Neural cell (in vitro differentiated cells): ENCODE measurements around the gene GRK1.

Source experiments
- EZH2 ChIP-seq: fragments of 200-600, 300-800 bp; shearing (Covaris generic), sonication (generic); IDR thresholded peaks from 2 replicates; pipeline ENCODE4 v1.6.1; 2014; ENCODE audit warnings: antibody characterized with exemption, low read length, borderline replicate concordance, mild to moderate bottlenecking; ENCODE audit not compliant: insufficient read depth, poor library complexity, severe bottlenecking
- MXI1 ChIP-seq: fragments of 450-650 bp; conservative IDR thresholded peaks from 2 replicates; pipeline ENCODE4 v1.6.1; 2014; ENCODE audit warnings: antibody characterized with exemption, mild to moderate bottlenecking; ENCODE audit not compliant: poor library complexity, severe bottlenecking
- POLR2AphosphoS5 ChIP-seq: IDR thresholded peaks from 2 replicates; pipeline ENCODE4 v1.6.1; 2012
- RAD21 ChIP-seq: fragments of 450-650 bp; conservative IDR thresholded peaks from 2 replicates; pipeline ENCODE4 v1.6.1; 2014; ENCODE audit warnings: antibody characterized with exemption, mild to moderate bottlenecking, moderate library complexity
- TAF1 ChIP-seq: IDR thresholded peaks from 2 replicates; pipeline ENCODE4 v1.6.1; 2012; ENCODE audit warnings: low read depth
- TF ChIP-seq, protein P1 (sequence below): fragments of 450-650 bp; IDR thresholded peaks from 2 replicates; pipeline ENCODE4 v1.5.1; 2014; ENCODE audit warnings: antibody characterized with exemption, mild to moderate bottlenecking, moderate library complexity; ENCODE audit not compliant: poor library complexity, severe bottlenecking

DNA sequence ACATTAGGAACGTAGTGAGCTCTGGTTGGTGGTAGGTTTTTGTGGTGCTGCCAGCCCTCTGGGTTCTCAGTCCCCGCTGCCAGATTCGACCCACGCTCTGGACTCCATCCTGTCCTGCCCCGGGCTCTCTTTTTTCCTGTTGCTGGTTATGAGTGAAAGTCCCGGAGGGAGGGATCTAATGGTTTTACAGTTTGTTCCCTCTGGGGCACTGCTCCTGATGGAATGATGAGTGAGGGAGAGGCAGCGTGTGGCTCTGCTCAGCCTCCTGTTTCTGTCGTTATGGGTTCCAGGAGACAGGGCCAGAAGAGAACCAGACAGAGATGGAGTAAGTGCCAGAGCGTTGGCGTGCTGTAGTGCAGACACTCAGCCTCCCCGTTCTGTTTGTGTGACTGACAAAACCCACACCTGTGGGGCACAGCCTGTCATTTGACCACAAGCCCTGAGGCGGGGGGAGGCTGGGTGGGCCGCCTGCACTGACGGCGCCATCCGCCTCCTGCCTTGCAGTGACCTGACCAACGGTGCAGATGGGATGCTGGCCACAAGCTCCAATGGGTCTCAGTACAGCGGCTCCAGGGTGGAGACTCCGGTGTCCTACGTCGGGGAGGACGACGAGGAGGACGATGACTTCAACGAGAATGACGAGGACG, 27.3 kb upstream of the GRK1 start:
- TF ChIP-seq, protein P1, sequence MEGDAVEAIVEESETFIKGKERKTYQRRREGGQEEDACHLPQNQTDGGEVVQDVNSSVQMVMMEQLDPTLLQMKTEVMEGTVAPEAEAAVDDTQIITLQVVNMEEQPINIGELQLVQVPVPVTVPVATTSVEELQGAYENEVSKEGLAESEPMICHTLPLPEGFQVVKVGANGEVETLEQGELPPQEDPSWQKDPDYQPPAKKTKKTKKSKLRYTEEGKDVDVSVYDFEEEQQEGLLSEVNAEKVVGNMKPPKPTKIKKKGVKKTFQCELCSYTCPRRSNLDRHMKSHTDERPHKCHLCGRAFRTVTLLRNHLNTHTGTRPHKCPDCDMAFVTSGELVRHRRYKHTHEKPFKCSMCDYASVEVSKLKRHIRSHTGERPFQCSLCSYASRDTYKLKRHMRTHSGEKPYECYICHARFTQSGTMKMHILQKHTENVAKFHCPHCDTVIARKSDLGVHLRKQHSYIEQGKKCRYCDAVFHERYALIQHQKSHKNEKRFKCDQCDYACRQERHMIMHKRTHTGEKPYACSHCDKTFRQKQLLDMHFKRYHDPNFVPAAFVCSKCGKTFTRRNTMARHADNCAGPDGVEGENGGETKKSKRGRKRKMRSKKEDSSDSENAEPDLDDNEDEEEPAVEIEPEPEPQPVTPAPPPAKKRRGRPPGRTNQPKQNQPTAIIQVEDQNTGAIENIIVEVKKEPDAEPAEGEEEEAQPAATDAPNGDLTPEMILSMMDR = no peak
- TF ChIP-seq POLR2AphosphoS5 (no peak), RAD21 (no peak), TAF1 (no peak), MXI1 (no peak), EZH2 (no peak)
